Activated CD8-positive, alpha-beta memory T cell treated with anti-CD3 and anti-CD28 coated beads, Interleukin-2, amount 50 U/mL, for 1 hour (primary cell): Measurements from ENCODE around the gene LRRC23.

ENCODE experiments used
- DNase-seq: peaks from one replicate; pipeline ENCODE4 v3.0.0-alpha.2; 2020; ENCODE audit errors: extremely low read depth

The LRRC23 gene

GRCh38 chr12:6956021-6956727 lies 51.6 kb downstream of the LRRC23 start:
- no peak for DNase-seq

GRCh38 chr12:6957151-6957701 lies 52.6 kb downstream of the LRRC23 start:
- no peak for DNase-seq

GRCh38 chr12:6957741-6958608 lies 53.4 kb downstream of the LRRC23 start:
- DNase-seq, result no peak

GRCh38 chr12:6958609-6959057 lies 54.0 kb downstream of the LRRC23 start:
- DNase-seq, result no peak

- no peak for DNase-seq
Observed at GRCh38 chr12:6959058-6959804, 54.6 kb downstream of the LRRC23 start.

- no peak for DNase-seq
Observed at GRCh38 chr12:6959805-6960592, 55.4 kb downstream of the LRRC23 start.

GRCh38 chr12:6960593-6961277 lies 56.1 kb downstream of the LRRC23 start:
- DNase-seq, result no peak

GRCh38 chr12:6961278-6961694 lies 56.7 kb downstream of the LRRC23 start:
- peak; percentile 86 for DNase-seq

- DNase-seq, result no peak
Observed at GRCh38 chr12:6961695-6962284, 57.2 kb downstream of the LRRC23 start.

GRCh38 chr12:6962285-6963015 lies 57.8 kb downstream of the LRRC23 start:
- DNase-seq, result no peak

GRCh38 chr12:6963016-6963731 lies 58.6 kb downstream of the LRRC23 start:
- DNase-seq, result no peak
